SU-DHL-6 (cell line): ENCODE results near the gene PRDM16.

Source experiments
- H2AFZ ChIP-seq: fragments of 200-600 bp; sonication (generic); 2 replicates; pipeline ENCODE4 v1.6.1; 2014; ENCODE audit warnings: low read depth, mild to moderate bottlenecking, moderate library complexity, mixed read lengths, antibody characterized with exemption, low read length; ENCODE audit not compliant: severe bottlenecking
- H3F3A ChIP-seq: fragments of 200-600 bp; shearing (Covaris generic); 2 replicates; pipeline ENCODE4 v1.6.0; 2016; ENCODE audit warnings: antibody characterized with exemption, mild to moderate bottlenecking; ENCODE audit not compliant: insufficient read depth
- H3K27ac ChIP-seq: fragments of 200-600 bp; sonication (generic); 2 replicates; pipeline ENCODE4 v1.5.1; 2016; ENCODE audit warnings: low read depth, mild to moderate bottlenecking, low read length, moderate library complexity, mixed read lengths
- H3K27me3 ChIP-seq: fragments of 200-600 bp; sonication (generic), shearing (Covaris generic); 2 replicates; pipeline ENCODE4 v1.6.0; 2014; ENCODE audit warnings: mild to moderate bottlenecking, low read length
- H3K36me3 ChIP-seq: fragments of 200-600 bp; sonication (generic); 2 replicates; pipeline ENCODE4 v1.6.1; 2014; ENCODE audit warnings: mild to moderate bottlenecking, low read length, mixed read lengths
- H3K4me2 ChIP-seq: fragments of 300-600, 200-600 bp; shearing (Covaris generic), sonication (generic); 2 replicates; pipeline ENCODE4 v1.6.0; 2014; ENCODE audit warnings: low read length, low read depth, mild to moderate bottlenecking; ENCODE audit not compliant: poor library complexity, severe bottlenecking
- H3K4me3 ChIP-seq: fragments of 200-600 bp; sonication (generic); 2 replicates; pipeline ENCODE4 v1.5.1; 2014; ENCODE audit warnings: antibody characterized with exemption, low read length, mild to moderate bottlenecking, mixed read lengths; ENCODE audit not compliant: insufficient read depth, poor library complexity, severe bottlenecking
- H3K79me2 ChIP-seq: fragments of 200-600 bp; sonication (generic); 2 replicates; pipeline ENCODE4 v1.6.1; 2014; ENCODE audit warnings: mild to moderate bottlenecking, low read length, moderate library complexity; ENCODE audit not compliant: insufficient read depth
- H3K9ac ChIP-seq: fragments of 200-600 bp; sonication (generic); 2 replicates; pipeline ENCODE4 v1.7.0; 2014; ENCODE audit warnings: mild to moderate bottlenecking, low read length
- H3K9me2 ChIP-seq: fragments of 200-600 bp; sonication (generic); replicated peaks from 2 replicates; pipeline ENCODE4 v1.6.1; 2014; ENCODE audit warnings: low read length; ENCODE audit not compliant: insufficient read depth
- H3K9me3 ChIP-seq: fragments of 200-600 bp; sonication (generic); 2 replicates; pipeline ENCODE4 v1.6.1; 2014; ENCODE audit warnings: low read length, mixed read lengths; ENCODE audit not compliant: insufficient read depth
- H4K20me1 ChIP-seq: fragments of 200-600 bp; sonication (generic); 2 replicates; pipeline ENCODE4 v1.6.1; 2014; ENCODE audit warnings: low read depth, mild to moderate bottlenecking, antibody characterized with exemption, low read length, moderate library complexity, mixed read lengths
- EZH2phosphoT487 ChIP-seq: fragments of 200-600 bp; sonication (generic), shearing (Covaris generic); conservative IDR thresholded peaks from 2 replicates; pipeline ENCODE4 v1.6.1; 2018; ENCODE audit warnings: mild to moderate bottlenecking, antibody characterized with exemption, low read length, moderate library complexity, mixed read lengths
- TF ChIP-seq, protein P1 (sequence below): fragments of 200-600 bp; sonication (generic); IDR thresholded peaks from one replicate; pipeline ENCODE4 v1.5.1; 2017; ENCODE audit warnings: antibody characterized with exemption, mild to moderate bottlenecking, low read length, moderate library complexity; ENCODE audit not compliant: insufficient read depth, poor library complexity, severe bottlenecking

Gene PRDM16

DNA sequence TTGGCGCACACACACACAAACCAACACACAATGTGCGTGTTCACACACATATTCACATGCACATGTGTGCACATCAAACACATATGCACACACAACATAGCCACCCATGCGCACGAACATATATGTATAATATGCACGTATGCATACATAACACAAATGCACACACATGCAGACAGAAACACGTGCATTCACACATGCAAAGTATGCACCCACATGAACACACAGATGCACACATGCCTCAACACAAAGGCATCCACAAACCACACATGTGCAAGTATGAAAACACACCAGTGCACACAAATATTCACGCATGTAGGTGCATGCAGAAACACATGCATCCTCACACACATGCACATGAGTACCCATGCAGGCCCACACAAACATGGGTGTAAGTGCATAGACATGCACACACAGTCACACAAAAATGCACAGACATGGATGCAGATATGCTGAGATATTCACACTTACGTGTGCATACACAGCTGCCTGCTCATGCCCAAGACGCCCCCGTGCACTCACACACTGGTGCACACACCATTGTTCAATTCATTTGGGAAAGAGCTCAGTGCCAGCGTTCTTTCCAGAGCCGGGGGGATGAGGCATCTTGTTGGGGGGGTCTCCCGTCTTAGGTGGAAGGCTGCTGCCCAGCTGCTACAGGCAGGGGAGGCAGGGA, 332.7 kb downstream of the PRDM16 start:
- Histone ChIP-seq H3K9me3 (no peaks in the 10 kb centered on the region), H3K4me2 (no peak overlapping the region), H3K27ac (no peak overlapping the region), H3K27me3 (no peaks in the 10 kb centered on the region), H3K4me3 (no peak overlapping the region), H3K9ac (no peak overlapping the region), H2AFZ (no peak overlapping the region), H4K20me1 (no peaks in the 10 kb centered on the region), H3F3A (no peaks in the 10 kb centered on the region), H3K79me2 (no peaks in the 10 kb centered on the region), H3K9me2 (no peaks in the 10 kb centered on the region), H3K36me3 (no peaks in the 10 kb centered on the region)
- TF ChIP-seq EZH2phosphoT487 = no peak
- TF ChIP-seq, protein P1, sequence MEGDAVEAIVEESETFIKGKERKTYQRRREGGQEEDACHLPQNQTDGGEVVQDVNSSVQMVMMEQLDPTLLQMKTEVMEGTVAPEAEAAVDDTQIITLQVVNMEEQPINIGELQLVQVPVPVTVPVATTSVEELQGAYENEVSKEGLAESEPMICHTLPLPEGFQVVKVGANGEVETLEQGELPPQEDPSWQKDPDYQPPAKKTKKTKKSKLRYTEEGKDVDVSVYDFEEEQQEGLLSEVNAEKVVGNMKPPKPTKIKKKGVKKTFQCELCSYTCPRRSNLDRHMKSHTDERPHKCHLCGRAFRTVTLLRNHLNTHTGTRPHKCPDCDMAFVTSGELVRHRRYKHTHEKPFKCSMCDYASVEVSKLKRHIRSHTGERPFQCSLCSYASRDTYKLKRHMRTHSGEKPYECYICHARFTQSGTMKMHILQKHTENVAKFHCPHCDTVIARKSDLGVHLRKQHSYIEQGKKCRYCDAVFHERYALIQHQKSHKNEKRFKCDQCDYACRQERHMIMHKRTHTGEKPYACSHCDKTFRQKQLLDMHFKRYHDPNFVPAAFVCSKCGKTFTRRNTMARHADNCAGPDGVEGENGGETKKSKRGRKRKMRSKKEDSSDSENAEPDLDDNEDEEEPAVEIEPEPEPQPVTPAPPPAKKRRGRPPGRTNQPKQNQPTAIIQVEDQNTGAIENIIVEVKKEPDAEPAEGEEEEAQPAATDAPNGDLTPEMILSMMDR = no peak

DNA sequence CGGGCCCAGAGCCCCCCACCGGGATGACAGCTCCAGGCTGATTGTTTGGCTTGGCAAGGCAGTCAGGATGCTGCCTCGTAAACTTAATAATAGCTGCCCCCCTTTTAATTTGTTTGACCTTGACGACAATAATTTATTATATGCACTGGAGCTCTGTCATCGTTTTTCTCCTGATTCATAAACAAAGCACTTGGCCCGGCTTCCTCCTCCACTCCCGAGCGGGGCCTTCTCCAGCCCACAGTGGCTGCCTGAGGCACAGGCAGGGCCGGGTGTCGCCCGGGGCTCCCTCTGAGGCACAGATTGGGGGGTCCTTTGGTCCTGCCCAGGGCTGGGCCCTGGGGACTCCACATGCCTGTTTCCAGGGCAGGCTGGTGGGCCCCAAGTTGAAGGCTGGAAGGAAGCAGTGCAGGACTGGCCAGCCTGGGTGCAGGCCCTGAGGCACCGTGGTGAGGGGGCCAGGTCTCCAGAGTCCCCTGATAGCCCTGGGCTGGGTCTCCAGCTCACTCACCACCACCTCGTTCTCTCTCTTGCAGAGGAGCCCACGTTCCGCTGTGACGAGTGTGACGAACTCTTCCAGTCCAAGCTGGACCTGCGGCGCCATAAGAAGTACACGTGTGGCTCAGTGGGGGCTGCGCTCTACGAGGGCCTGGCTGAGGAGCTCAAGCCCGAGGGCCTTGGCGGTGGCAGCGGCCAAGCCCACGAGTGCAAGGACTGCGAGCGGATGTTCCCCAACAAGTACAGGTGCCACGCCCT, 333.4 kb downstream of the PRDM16 start:
- no peak overlapping the region for H3K27ac ChIP-seq
- H4K20me1 ChIP-seq = no peaks in the 10 kb centered on the region
- H3K27me3 ChIP-seq = no peaks in the 10 kb centered on the region
- H3K4me2 ChIP-seq = no peak overlapping the region
- no peaks in the 10 kb centered on the region for H3K9me2 ChIP-seq
- no peak overlapping the region for H3K4me3 ChIP-seq
- H3K9me3 ChIP-seq = no peaks in the 10 kb centered on the region
- no peak overlapping the region for H3K9ac ChIP-seq
- H3F3A ChIP-seq = no peaks in the 10 kb centered on the region
- no peaks in the 10 kb centered on the region for H3K36me3 ChIP-seq
- H3K79me2 ChIP-seq = no peaks in the 10 kb centered on the region
- no peak overlapping the region for H2AFZ ChIP-seq
- TF ChIP-seq, protein P1 = no peak
- no peak for TF ChIP-seq EZH2phosphoT487

DNA sequence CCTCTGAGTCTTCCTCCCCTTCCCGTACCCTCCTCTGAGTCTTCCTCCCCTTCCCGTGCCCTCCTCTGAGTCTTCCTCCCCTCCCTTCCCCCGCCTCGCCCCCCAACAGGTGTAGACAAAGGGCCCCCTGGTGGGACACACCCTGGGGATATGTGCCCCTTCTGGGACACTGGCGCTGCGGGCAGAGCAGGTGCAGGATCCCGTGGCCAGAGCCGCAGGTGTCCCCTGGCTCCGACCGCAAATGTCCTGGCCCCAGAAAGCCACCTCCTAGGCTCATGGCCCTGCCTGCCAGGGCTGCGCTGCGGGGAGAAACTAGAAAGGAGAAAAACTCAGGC, 334.0 kb downstream of the PRDM16 start:
- no peak for TF ChIP-seq EZH2phosphoT487
- TF ChIP-seq, protein P1 = no peak
- no peak overlapping the region for H3K4me2 ChIP-seq
- H3K9ac ChIP-seq = no peak overlapping the region
- H3K27ac ChIP-seq = no peak overlapping the region
- no peak overlapping the region for H2AFZ ChIP-seq
- H3K27me3 ChIP-seq = no peaks in the 10 kb centered on the region
- H3K9me2 ChIP-seq = no peaks in the 10 kb centered on the region
- H3K36me3 ChIP-seq = no peaks in the 10 kb centered on the region
- no peaks in the 10 kb centered on the region for H3K9me3 ChIP-seq
- H3K4me3 ChIP-seq = no peak overlapping the region
- no peaks in the 10 kb centered on the region for H3K79me2 ChIP-seq
- H4K20me1 ChIP-seq = no peaks in the 10 kb centered on the region
- H3F3A ChIP-seq = no peaks in the 10 kb centered on the region
